Measurements from ENCODE around the gene ESR1.
"Not testable (repeated sequence)": the region's sequence is repeated elsewhere in the genome, so short reads cannot be mapped to it uniquely, and the experiment has no call there.

DNA sequence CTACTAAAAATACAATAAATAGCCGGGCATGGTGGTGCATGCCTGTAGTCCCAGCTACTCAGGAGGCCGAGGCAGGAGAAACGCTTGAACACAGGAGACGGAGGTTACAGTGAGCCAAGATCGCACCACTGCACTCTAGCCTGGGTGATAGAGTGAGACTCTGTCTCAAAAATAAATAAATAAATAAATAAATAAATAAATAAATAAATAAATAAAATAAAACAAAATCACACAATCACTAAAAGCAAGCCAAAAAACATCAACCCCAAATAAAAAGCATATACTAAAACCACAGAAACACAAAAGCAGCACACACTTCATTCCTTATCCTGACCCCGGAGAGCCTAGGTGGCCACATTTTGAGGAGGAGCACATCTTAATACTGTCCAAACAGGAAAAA, 330.9 kb downstream of the ESR1 start:
- not testable (repeated sequence) for TF ChIP-seq CTCF, POLR2A (IDR thresholded peaks at IDR 0.05)
